ENCODE data around the gene TNFRSF1A.

DNA sequence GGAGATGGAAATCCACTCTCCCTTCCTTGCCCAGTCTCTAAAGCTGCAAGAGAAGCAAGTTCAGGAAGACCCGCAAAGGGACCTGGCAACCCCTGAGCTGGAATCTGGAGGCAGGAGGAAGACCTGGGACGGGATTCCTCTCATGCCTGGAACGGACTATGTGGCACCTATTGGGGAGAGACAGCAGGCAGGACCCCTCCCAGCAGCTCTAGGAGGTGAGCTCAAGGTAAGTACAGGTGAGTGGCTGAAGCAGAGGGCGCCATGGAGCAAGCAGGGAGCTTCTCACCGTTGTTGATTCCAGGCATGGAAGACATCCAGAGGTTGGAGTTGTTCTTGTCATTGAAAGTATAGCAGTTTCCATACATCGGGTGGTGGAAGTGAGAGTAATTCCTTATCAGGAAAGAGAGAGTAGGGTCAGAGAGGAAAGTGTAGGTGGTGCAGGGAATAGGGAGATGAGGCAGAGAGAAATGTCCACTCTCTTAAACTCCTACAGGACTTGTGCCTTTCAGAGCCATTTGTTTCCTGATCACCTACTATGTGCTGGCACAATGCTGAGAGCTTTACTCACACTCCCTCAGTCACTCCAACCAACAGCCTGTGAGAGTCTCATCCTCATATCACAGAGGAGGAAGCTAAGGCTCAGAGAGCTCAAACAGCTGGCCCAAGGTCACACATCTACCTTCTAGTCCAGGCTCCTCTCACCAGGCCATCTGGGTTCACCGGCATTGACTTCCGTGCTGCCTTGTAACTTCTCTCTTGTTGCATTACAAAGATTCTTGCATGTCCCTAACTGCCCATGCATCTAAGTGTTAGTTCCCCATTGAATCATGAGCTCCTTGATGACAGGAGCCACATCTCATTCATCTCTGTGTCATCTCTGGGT, 13.9 kb upstream of the TNFRSF1A start:
- TF ChIP-seq, protein P1, sequence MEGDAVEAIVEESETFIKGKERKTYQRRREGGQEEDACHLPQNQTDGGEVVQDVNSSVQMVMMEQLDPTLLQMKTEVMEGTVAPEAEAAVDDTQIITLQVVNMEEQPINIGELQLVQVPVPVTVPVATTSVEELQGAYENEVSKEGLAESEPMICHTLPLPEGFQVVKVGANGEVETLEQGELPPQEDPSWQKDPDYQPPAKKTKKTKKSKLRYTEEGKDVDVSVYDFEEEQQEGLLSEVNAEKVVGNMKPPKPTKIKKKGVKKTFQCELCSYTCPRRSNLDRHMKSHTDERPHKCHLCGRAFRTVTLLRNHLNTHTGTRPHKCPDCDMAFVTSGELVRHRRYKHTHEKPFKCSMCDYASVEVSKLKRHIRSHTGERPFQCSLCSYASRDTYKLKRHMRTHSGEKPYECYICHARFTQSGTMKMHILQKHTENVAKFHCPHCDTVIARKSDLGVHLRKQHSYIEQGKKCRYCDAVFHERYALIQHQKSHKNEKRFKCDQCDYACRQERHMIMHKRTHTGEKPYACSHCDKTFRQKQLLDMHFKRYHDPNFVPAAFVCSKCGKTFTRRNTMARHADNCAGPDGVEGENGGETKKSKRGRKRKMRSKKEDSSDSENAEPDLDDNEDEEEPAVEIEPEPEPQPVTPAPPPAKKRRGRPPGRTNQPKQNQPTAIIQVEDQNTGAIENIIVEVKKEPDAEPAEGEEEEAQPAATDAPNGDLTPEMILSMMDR (IDR thresholded peaks at IDR 0.05; ENCODE audit: insufficient read depth, low read length, poor library complexity, severe bottlenecking): no peak
- TF ChIP-seq EZH2phosphoT487 (conservative IDR thresholded peaks at IDR 0.05; ENCODE audit: low read length): no peak

Data from SU-DHL-6 (cell line).